ENCODE data around the gene BCL7A.
A peak's percentile ranks its signal among the peaks of the same experiment; 100 is the strongest.
"Not testable (repeated sequence)": the region's sequence is repeated elsewhere in the genome, so short reads cannot be mapped to it uniquely, and the experiment has no call there.

Gene BCL7A

GRCh38 chr12:122096591-122097149 is 75.0 kb downstream of the BCL7A start:
- DNase-seq: no peak

DNA sequence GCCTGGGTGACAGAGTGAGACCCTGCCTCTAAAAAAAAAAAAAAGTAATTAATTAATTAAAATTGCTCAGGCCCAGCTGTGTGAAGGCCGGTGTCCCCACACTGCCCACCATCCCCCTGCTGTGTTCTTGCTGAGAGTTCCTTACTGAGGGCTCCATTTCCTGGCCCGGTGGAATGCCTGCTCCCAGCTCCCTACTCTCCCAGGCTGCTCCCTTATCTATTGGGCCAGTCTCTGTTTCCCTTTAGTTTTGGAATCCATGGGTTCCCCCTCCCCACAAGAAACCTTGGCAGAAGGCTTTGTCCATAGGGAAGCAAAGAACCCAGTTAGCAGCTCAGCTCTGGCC is 75.9 kb downstream of the BCL7A start:
- DNase-seq: no peak

GRCh38 chr12:122097927-122098756 is 76.5 kb downstream of the BCL7A start:
- peak; percentile 33 to 48 for DNase-seq

DNA sequence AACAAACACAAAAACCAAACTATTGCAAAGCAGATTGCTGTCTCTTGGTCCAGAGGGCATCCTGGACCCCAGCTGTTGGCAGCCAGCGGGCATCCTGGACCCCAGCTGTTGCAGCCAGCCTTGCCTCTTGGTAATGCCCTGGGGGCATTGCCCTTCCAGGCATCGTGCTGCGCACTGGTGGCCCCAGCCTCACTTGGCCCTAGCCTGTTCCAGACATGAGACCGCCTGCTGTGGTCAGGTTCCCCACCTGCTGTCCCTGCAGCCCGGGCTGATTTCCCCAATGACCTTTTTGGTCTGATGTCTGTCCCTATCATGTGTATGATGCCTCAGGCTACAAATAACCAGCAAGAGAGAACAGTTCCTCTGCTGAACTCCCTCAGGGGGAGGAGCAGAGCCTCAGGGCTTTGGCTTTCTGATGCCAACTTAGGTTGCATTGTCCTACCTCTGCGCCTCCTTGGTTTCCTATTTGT is 77.6 kb downstream of the BCL7A start:
- no peak for DNase-seq

GRCh38 chr12:122099856-122100255 is 78.2 kb downstream of the BCL7A start:
- no peak for DNase-seq

GRCh38 chr12:122100568-122100967 is 78.9 kb downstream of the BCL7A start:
- DNase-seq: no peak

DNA sequence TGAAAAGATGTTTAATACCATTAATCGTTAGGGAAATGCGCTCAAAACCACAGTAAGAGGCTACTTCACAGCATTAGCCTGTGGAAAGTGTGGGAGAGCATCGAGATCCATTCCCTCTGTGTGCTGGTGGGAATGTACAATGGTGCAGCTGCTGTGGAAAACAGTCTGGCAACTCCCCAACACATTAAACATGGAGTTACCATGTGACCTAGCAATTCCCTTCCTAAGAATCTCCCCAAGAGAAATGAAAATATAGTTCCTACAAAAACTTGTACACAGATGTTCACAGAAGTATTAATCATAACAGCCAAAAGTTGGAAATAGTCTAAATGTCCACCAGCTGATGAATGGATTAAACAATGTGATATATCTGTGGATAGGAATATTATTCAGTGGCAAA is 80.6 kb downstream of the BCL7A start:
- no peak for DNase-seq

DNA sequence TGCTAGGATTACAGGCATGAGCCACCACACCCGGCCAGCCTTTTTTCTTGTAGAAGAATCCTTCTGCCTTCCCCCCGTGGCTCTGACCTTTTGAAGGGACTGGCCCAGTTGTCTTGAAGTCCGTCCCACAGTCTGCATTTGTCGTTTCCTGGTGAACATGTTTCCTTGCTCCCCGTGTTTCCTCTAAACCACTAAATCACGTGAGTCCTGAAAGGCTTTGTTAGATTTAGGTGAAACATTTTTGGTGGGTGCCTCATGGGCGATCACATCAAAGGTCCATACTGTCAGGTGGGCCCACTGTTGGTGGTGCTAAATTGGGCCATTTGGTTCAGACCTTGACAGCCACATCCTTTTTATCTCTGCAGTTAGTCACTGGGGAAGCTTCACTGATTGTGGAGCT is 83.2 kb downstream of the BCL7A start:
- DNase-seq: no peak

- DNase-seq: not testable (repeated sequence)
Observed at GRCh38 chr12:122105496-122105895, 83.8 kb downstream of the BCL7A start.

- peak; percentile 56 to 62 for DNase-seq
Observed at GRCh38 chr12:122106843-122107242, 85.2 kb downstream of the BCL7A start.

DNA sequence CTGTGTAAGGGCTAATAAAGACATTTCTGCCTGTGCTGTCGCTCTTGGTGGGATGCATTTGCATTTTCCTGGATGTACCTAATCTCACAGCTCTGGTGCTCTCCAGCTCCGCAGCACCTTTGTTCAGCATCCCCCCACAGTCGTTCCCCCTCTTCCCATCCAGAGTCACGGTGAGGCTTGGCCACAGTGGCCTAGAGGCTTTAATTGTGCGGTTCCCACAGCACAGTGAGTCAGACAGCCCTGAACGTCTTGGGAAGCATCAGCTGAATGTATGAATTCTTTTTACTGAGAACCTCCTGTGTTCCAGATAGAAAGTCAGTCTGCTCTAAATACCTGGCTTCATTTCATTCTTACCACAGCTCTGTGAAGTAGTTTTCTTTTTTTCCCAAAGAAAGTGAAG is 85.6 kb downstream of the BCL7A start:
- no peak for DNase-seq

GRCh38 chr12:122111089-122111641 is 89.5 kb downstream of the BCL7A start:
- peak in 1 of 2 experiments; percentile 35 for DNase-seq

All from SHP77 (cell line).